Activated naive CD8-positive, alpha-beta T cell treated with anti-CD3 and anti-CD28 coated beads, Interleukin-2, amount 10 ng/mL, durations not matched to agents 7 days and 5 days (primary cell): ENCODE results near the gene KRT5. TPM values are rescaled to one million over a fixed set of nuclear protein-coding genes. Genes with fewer than 3 reads are reported as not detected.

Experiments used
- total RNA-seq, 2 experiments: library from RNA; stranded (reverse); gene quantifications; one replicate each; pipeline ENCODE4 v1.2.3, GENCODE V29; 2021

Gene KRT5
- total RNA-seq, 2 experiments from 2014 or later = not detected

Other genes starting within 250 kb of the KRT5 start
- under 1 TPM in 1 of 2 experiments, not detected in 1; 0.14 TPM for gene KRT86, start 245.7 kb downstream of the KRT5 start, total RNA-seq
- not detected for gene KRT81, start 228.9 kb downstream of the KRT5 start, total RNA-seq
- not detected for gene KRT83, start 199.0 kb downstream of the KRT5 start, total RNA-seq
- gene KRT85, start 152.9 kb downstream of the KRT5 start, total RNA-seq = not detected
- not detected for gene KRT84, start 134.7 kb downstream of the KRT5 start, total RNA-seq
- gene KRT82, start 114.1 kb downstream of the KRT5 start, total RNA-seq = not detected
- gene KRT75, start 86.0 kb downstream of the KRT5 start, total RNA-seq = not detected
- gene KRT6B, start 68.2 kb downstream of the KRT5 start, total RNA-seq = not detected
- gene KRT6C, start 46.6 kb downstream of the KRT5 start, total RNA-seq = not detected
- not detected for gene KRT6A, start 27.1 kb downstream of the KRT5 start, total RNA-seq
- gene KRT71, start 32.8 kb upstream of the KRT5 start, total RNA-seq = not detected
- not detected for gene KRT74, start 53.4 kb upstream of the KRT5 start, total RNA-seq
- under 1 TPM; 0.65 to 0.67 TPM for gene KRT72, start 81.1 kb upstream of the KRT5 start, total RNA-seq
- under 1 TPM; 0.42 to 0.60 TPM for gene KRT73, start 98.2 kb upstream of the KRT5 start, total RNA-seq
- gene KRT2, start 131.8 kb upstream of the KRT5 start, total RNA-seq = not detected
- not detected for gene KRT1, start 160.0 kb upstream of the KRT5 start, total RNA-seq
- not detected for gene KRT77, start 183.1 kb upstream of the KRT5 start, total RNA-seq